ENCODE measurements around the gene TTC28.

TTC28 gene

DNA sequence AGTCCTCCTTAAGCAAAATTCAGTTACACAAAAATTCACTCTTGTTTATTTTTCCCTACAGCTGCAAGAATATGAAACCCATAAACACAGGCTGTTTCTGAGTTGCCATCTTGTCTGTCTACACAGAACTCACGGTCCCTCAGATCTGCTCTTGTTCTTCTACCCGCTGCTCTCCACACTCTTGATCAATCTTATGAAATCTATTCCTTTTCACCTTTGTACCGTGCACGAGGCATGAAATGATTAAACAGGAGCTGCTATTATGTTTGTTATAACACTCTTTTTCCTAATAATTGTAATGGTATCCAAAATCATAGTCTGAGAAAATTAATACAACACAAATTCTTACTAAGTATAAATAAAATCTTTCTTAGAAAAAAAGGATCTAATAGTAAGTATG is 494.5 kb downstream of the TTC28 start:
- H3K4me3 ChIP-seq (ENCODE audit: low read length), result no peak overlapping the region
- TF ChIP-seq, protein P1, sequence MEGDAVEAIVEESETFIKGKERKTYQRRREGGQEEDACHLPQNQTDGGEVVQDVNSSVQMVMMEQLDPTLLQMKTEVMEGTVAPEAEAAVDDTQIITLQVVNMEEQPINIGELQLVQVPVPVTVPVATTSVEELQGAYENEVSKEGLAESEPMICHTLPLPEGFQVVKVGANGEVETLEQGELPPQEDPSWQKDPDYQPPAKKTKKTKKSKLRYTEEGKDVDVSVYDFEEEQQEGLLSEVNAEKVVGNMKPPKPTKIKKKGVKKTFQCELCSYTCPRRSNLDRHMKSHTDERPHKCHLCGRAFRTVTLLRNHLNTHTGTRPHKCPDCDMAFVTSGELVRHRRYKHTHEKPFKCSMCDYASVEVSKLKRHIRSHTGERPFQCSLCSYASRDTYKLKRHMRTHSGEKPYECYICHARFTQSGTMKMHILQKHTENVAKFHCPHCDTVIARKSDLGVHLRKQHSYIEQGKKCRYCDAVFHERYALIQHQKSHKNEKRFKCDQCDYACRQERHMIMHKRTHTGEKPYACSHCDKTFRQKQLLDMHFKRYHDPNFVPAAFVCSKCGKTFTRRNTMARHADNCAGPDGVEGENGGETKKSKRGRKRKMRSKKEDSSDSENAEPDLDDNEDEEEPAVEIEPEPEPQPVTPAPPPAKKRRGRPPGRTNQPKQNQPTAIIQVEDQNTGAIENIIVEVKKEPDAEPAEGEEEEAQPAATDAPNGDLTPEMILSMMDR (IDR thresholded peaks at IDR 0.05; ENCODE audit: insufficient read depth, low read depth, low read length, missing control alignments), result no peak
- DNase-seq (ENCODE audit: low read depth), result no peak

DNA sequence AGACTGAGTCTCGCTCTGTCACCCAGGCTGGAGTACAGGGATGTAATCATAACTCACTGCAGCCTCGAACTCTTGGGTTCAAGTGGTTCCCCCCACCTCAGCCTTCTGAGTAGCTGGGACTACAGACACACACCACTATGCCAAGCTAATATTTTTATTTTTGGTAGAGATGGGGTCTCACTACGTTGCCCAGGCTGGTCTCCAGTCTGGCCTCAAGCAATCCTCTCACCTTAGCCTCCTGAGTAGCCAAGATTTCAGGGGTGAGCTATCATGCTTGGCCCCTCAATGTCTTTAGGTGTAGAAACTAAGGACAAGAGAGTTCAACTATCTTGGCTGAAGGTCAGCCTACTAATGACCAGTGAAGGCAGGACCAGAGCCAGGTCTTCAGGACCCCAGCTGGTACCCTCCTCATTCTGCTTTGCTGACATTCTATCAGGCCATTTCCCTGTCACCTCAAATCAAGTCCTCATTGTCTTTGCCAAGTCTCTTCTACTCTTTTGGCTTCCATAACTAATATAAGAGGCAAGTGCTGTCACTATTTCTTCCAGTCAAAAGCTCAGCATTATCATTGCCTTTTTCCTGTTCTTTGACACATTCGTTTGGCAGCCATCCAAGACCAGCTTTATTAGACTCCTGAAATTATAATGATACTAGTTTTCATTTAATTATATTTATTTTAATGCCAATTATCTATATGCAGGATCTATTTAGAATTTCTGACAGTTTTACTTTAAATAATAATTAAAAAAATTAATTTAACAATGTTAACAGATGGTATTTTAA is 496.4 kb downstream of the TTC28 start:
- TF ChIP-seq, protein P1 (IDR thresholded peaks at IDR 0.05; ENCODE audit: insufficient read depth, low read depth, low read length, missing control alignments), result no peak
- DNase-seq (ENCODE audit: low read depth), result no peak
- no peak overlapping the region for H3K4me3 ChIP-seq (ENCODE audit: low read length)

DNA sequence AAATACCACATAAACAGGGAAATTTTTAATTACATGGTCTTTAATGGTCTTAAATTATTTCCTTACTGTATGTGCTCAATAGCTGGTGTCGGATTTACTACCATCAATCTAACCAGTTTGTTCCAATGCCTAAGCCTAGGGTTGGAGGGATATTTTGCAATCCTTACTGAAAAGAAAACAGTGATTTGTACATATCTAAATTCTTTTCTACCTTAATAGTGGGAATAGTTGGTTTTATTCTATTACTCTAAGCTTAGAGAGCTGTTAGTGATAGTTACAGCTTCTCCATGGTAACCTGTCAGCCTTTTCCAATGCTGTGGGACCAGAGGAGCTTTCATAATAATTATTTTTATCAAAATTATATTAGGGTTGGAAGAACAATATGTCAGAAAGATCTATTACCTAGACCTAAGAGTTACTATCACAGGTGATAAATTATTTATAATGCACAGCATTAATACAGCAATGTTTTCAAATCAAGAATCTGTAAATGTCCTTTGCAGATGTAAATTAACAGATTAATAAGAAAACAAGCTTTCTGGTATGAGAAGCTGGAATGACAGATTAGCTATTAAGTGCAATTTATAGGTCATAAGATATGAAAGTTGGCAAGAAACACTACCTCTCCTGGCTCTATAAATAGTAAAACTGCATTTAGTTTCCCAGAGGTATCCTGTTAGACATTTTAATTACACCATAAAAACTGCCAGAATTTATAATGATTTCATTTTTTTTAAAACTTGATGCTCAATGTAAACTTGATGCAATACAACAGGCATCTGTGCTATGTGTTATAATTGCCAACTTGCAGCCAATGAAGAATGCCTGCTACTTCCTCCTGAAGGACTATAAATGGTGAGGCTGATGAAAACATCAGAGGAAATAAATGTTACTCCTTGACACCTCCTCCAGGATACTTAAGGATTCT is 498.6 kb downstream of the TTC28 start:
- no peak for DNase-seq (ENCODE audit: low read depth)
- TF ChIP-seq, protein P1 (IDR thresholded peaks at IDR 0.05; ENCODE audit: insufficient read depth, low read depth, low read length, missing control alignments), result no peak

DNA sequence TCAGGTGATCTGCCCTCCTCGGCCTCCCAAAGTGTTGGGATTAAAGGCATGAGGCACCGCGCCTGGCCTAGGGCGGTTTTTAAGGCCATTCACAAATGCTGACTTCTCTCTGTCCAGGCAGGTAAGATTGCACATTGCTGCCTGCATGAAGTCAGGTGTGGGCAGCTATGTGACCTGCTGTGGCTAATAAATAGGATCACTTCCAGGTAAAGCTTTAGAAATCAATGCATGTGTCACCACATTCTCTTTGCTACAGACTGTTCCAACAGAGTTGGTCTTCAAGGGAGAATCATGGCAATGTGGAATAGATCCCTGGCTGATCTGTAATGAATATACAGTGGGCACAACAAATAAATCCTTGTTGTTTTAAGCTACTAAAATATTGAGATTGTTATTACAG is 500.2 kb downstream of the TTC28 start:
- DNase-seq (ENCODE audit: low read depth), result peak; percentile 45
- H3K4me3 ChIP-seq (ENCODE audit: low read length), result no peak overlapping the region
- TF ChIP-seq, protein P1 (IDR thresholded peaks at IDR 0.05; ENCODE audit: insufficient read depth, low read depth, low read length, missing control alignments), result no peak

More for the DNA sequence above, 498.6 kb downstream of the TTC28 start:
- H3K4me3 ChIP-seq (ENCODE audit: low read length), result no peak overlapping the region

DNA sequence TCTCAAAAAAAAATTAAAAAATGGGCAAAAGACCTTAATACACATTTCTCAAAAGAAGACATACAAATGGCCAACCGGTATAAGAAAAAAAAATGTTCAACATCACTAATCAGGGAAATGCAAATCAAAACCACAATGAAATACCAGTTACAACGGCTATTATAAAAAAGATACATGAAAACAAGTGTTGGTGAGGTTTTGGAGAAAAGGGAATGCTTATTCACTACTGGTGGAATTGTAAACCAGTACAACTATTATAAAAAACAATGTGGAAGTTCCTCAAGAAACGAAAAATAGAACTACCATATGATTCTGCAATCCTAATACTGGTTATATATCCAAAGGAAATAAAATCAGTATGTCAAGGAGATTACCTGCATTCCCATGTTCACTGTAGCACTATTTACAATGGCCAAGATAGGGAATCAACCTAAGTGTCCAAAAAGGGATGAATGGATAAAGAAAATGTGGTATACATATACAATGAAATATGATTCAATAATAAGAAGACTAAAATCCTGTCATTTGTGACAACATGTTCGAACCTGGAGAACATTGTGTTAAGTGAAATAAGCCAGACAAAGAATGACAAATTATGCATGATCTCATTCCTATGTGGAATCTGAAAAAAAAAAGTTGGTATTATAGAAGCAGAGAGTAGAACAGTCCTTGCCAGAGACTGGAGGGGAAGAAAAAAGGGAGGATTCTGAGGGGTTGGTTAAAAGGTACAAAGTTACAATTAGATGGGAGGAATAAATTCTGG is 503.7 kb downstream of the TTC28 start:
- no peak overlapping the region for H3K4me3 ChIP-seq (ENCODE audit: low read length)
- TF ChIP-seq, protein P1 (IDR thresholded peaks at IDR 0.05; ENCODE audit: insufficient read depth, low read depth, low read length, missing control alignments), result no peak
- DNase-seq (ENCODE audit: low read depth), result peak; percentile 58

DNA sequence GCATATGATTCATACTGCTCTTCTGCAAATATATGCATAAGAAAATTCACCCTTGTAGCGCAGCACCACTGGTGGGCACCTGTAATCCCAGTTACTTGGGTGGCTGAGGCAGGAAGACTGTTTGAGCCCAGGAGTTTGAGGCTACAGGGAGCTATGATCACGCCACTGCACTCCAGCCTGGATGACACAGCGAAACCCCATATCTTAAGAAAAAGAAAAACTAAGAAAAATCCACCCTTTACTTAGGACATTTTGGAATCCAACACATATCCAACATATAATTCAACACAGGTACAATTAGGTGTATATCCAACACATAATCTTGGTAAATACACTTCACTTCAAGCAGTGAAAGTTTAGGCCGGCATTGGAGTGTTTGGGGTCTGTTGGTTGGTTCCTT is 505.1 kb downstream of the TTC28 start:
- no peak for DNase-seq (ENCODE audit: low read depth)
- TF ChIP-seq, protein P1 (IDR thresholded peaks at IDR 0.05; ENCODE audit: insufficient read depth, low read depth, low read length, missing control alignments), result no peak
- H3K4me3 ChIP-seq (ENCODE audit: low read length), result no peak overlapping the region
